HG02759 (cell line): ENCODE results near the gene BCL2L12.

ENCODE experiments used
- ATAC-seq: cut with Tn5 transposase; IDR thresholded peaks from one replicate; pipeline ENCODE4 v1.9.1; 2021; ENCODE audit warnings: mild to moderate bottlenecking, moderate library complexity; ENCODE audit not compliant: unreplicated experiment

Gene BCL2L12

DNA sequence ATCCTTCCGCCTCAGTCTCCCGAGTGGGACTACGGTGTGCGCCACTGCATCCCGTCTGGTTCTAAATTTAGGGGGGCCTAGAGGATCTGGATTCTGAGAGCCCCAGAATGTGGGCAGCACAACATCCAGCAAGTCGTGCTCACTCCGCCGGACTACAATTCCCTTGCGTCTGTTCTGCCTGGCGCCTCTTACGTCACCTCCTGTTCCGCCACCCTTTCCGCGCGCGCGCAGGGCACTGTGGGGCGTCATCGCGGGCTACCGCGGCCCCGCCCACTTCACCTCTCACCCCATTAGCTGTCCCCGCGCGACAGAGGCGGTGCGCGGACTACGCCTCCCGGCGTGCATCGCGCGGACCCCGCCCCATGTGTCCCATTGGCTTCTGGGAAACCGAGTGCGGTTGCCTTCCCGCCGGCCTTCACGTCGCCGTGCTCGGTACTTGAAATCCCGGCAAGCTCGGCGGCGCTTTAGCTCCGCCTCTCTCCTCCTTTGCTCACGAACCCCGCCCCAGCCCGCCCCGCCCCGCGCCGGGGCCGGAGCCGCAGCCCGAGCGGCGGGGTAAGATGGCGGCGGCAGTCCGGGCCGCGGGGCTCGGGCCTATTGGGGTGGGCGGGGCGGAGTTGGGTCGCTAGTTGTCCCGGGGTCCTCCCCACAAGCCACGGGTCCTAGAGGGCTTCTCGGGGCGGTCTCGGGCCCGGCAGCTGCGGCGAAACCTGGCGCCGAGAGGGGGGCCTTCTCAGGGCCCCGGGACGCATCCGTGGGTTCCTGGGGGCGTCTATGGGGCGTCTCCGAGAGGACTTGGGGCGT is 23.8 kb upstream of the BCL2L12 start, which contains the start of gene SCAF1:
Gene SCAF1 (plus strand): TSS at position 522 of the 804 bp plus-strand sequence. CDS start 2,818 bp downstream, outside the sequence.
- peak; percentile 67 for ATAC-seq

DNA sequence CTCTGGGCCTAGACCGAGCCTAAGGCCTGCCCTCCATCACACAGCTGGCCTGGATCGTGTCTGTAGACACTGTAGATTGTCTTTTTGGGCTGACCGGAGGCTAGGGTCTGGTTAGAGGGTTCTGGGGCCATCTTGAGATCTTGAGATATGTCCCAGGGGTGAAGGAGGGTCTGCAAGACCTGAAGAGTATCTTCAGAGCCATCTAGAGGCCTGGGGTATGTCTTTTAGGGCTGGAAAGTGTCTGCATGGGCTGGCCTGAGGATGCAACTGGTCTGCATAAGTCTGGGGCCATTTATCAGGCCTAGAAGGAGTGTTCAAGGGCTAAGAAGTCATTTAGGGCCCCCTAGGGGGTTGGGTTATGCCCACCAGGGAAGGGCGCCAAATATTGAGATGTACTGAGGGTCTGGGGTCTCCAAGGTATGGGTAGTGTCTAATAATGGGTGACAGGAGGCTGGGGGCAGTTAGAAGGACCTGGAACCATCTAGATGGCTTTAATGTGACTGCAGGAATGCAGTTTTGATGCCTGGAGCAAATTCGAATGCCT is 23.2 kb upstream of the BCL2L12 start:
- ATAC-seq, result no peak

DNA sequence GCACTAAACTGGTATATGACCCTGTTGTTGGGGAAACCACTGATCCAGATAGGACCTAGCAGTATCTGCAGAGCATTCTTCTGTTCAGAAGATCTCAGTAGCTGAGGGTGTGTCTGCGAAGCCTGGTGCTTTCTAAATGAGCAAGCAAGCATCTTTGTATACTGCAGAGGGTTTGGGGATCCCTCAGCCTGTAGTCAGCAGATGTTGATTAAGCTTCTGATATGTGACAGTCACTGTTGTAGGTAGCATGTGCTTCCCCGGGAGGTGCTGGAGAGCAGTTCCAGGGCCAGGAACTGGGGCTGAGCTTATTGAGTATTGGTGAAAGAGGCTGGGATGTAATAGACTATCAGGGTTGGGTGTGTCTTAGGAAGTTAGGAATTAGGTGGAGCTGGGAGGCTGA is 22.3 kb upstream of the BCL2L12 start:
- ATAC-seq, result no peak

DNA sequence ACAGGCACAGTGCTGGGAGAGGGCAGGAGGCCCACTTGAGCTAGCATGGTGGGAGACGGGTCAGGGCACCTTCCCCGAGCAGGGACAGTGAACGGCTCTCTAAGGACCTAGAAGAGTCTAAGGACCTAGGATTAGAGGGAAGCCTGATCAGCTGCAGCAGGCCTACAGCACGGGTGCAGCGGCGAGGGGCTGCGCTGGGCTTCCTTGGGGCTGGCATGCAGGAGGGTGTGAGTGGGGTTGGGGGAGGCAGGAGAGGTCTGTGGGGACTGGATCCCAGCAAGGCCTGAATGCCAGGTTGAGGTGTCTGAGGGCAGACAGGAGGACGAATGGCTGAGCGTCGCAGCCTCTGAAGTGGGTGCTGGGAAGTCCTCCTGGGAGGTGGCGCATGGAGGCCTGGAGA is 20.1 kb upstream of the BCL2L12 start:
- no peak for ATAC-seq

DNA sequence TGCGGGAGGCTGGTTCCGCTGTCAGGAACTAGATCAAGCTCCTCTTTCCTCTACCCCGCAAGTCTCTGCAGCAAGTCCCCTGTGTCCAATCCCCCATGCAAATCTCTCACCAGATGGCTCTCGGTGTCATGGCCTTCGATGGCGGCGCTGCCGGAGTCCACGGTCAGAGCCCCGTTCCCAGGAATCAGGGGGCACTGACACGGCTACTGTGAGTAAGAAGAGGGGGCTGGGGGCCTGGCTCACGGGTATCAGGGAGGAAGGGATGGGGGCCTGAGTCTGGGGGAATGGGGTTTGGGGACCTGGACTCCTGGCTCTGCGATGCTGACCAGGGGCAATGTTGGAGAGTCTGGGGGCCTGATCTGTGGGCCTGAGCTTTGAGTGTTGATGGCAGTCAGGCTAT is 19.7 kb upstream of the BCL2L12 start:
- no peak for ATAC-seq

DNA sequence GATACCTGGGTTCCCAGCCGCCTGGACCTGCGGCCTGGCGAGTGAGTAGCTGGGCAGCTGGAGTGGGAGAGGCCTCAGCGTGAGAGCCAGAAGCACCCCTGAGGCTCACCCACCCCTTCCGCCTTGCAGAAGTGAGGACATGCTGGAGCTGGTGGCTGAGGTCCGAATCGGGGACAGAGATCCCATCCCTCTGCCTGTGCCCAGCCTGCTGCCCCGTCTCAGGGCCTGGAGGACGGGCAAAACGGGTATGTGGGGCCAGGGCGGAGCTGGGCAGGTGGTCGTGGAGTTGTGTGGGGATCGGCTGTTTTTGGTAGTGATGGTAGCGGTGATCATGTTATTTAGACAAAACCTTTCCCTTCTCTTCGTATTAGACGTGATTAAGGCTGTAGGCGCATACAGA is 19.1 kb upstream of the BCL2L12 start:
- no peak for ATAC-seq

DNA sequence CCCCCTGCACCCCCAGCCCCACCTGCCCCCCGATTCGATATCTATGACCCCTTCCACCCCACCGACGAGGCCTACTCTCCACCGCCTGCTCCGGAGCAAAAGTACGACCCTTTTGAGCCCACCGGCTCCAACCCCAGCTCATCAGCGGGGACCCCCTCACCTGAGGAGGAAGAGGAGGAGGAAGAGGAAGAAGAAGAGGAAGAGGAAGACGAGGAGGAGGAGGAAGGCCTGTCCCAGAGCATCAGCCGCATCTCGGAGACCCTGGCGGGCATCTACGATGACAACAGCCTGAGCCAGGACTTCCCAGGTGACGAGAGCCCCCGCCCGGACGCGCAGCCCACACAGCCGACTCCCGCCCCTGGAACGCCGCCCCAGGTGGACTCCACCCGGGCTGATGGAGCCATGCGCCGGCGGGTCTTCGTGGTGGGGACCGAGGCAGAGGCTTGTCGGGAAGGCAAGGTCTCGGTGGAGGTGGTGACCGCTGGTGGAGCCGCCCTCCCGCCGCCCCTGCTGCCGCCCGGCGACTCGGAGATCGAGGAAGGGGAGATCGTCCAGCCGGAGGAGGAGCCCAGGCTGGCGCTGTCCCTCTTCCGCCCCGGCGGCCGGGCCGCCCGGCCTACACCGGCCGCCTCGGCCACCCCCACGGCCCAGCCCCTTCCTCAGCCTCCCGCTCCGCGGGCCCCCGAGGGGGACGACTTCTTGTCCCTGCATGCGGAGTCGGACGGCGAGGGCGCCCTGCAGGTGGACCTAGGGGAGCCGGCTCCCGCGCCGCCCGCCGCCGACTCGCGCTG is 14.5 kb upstream of the BCL2L12 start:
- no peak for ATAC-seq

DNA sequence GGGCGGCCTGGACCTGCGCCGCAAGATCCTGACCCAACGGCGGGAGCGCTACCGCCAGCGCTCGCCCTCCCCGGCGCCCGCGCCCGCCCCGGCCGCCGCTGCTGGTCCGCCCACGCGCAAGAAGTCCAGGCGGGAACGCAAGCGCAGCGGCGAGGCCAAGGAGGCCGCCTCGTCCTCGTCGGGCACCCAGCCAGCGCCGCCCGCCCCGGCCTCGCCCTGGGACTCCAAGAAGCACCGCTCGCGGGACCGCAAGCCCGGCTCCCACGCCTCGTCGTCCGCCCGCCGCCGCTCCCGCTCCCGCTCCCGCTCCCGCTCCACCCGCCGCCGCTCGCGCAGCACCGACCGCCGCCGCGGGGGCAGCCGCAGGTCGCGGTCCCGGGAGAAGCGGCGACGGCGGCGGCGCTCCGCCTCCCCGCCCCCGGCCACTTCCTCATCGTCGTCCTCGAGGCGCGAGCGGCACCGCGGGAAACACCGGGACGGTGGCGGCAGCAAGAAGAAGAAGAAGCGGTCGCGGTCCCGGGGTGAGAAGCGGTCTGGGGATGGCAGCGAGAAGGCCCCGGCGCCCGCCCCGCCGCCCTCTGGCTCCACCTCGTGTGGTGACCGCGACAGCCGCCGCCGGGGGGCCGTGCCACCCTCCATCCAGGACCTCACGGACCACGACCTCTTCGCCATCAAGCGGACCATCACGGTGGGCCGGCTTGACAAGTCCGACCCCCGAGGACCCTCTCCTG is 13.7 kb upstream of the BCL2L12 start:
- no peak for ATAC-seq

DNA sequence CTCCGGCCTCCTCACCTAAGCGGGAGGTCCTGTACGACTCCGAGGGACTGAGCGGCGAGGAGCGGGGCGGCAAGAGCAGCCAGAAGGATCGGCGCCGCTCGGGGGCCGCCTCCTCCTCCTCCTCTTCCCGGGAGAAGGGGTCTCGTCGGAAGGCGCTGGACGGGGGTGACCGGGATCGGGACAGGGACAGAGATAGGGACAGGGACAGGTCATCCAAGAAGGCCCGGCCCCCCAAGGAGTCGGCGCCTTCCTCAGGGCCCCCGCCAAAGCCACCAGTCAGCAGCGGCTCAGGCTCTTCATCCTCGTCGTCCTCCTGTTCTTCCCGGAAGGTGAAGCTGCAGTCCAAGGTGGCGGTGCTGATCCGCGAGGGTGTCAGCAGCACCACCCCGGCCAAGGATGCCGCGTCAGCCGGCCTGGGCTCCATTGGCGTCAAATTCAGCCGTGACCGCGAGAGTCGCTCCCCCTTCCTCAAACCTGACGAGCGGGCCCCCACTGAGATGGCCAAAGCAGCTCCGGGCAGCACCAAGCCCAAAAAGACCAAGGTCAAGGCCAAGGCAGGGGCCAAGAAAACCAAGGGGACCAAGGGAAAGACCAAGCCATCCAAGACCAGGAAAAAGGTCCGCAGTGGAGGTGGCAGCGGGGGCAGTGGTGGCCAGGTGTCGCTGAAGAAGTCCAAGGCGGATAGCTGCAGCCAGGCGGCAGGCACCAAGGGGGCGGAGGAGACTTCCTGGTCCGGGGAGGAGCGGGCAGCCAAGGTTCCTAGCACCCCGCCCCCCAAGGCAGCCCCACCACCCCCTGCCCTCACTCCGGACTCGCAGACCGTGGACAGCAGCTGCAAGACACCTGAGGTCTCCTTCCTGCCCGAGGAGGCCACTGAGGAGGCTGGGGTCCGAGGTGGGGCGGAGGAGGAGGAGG is 12.9 kb upstream of the BCL2L12 start:
- ATAC-seq, result no peak

DNA sequence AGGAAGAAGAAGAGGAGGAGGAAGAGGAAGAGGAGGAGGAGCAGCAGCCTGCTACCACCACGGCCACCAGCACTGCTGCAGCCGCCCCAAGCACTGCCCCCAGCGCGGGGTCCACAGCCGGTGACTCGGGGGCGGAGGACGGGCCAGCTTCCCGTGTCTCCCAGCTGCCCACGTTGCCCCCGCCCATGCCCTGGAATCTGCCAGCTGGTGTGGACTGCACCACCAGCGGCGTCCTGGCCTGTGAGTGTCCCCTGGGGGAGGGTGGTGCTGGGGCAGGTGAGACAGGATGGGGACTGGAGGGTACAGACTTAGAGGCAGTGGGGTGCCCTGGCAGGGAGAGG is 12.3 kb upstream of the BCL2L12 start:
- ATAC-seq, result no peak

DNA sequence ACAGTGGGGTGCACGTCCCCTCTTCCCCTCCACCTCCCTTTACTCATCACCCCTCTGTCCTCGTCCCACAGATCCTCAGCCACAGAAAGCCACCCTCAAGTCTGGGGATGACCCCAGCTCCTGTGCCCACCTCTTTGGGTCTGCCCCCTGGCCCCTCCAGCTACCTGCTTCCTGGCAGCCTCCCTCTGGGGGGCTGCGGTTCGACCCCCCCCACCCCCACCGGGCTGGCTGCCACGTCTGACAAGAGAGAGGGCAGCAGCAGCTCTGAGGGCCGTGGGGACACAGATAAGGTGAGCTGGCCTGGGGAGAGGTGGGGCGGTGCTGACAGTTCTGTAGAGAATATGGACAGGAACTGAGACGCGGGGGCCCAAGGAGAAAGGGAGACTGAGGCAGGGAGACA is 11.2 kb upstream of the BCL2L12 start:
- ATAC-seq, result no peak

DNA sequence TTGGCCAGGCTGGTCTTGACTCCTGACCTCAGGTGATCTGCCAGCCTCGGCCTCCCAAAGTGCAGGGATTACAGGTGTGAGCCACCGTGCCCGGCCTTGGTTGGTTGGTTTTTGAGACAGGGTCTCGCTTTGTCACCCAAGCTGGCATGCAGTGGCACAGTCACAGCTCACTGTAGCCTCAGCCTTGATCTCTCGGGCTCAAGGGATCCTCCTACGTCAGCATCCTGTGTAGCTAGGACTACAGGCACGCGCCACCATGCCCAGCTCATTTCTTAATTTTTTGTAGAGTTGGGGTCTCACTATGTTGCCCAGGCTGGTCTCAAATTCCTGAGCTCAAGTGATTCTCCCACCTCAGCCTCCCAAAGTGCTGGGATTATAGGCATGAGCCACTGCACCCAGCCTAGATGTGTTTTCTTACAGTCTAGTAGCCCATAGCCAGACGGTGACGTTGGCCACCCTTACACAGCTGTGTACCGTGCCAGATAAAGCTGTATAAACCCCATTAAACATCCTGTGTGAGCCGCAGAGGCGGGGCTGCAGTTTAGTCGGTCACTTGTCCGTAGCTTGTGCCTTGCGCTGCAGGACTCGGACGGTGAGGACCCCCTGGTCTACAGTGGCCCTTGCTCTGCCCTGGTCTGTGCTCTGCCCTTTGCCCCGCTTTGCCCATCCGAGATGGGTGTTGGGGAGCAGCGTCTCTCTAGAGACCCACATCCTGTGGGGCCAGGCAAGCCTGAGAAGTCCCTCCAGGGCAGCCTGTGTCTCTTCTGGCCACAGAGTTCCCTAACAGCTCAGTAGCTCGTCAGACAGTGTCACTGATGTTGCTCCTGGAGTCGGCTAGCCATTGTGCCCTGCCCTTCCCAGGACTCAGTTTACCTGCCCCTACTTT is 9.9 kb upstream of the BCL2L12 start:
- ATAC-seq, result no peak

DNA sequence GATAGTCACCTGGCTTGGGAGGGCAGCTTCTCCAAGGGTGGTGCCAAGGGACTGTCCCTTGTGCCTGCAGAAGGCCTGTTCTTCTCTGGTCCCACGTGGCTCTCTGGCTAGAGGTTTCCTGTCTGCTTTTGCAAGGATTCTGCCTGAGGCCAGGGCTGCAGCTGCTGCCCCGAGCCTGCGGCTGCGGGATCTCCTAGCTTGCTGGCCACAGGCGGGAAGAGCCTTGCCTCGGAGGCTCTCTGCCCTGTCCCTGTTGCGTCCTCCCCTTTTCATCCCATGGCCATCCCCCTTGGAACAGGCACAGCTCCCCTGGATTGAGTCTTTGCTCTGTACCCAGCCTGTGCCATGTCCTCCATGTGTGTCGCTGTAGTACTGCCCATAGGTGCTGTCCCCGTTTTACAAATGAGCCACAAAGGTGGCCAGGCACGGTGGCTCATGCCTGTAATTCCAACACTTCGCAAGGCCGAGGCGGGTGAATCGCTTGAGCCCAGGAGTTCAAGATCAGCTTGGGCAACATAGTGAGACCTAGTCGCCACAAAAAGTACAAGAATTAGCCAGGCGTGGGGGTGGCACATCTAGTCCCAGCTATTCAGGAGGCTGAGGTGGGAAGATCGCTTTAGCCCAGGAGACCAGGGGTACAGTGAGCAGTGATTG is 9.2 kb upstream of the BCL2L12 start:
- no peak for ATAC-seq

DNA sequence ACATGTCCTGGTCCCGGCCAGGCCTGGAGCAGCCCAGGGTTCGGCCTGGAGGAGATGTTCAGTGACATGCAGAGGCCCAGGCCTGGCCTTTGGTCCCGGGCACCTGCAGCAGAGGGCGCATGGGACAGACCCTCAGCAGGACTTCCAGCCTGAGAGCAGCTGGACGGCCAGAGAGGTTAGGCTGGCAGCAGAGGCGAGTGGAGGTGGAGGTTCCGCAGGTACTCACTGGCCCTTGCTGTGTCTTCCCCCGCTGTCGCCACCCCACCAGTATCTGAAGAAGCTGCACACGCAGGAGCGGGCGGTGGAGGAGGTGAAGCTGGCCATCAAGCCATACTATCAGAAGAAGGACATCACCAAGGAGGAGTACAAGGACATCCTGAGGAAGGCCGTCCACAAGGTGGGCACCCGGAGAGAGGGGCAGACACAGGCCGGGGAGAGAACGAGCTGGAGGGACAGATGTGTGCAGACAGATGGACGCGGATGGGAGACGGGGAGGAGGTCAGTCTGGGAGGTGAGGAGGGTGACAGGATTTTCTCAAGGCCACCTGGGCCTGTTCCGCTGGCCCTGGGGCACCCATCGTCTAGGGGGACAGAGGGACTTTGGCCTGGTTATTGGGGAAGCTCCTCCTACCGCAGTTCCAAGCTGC is 8.1 kb upstream of the BCL2L12 start:
- no peak for ATAC-seq

DNA sequence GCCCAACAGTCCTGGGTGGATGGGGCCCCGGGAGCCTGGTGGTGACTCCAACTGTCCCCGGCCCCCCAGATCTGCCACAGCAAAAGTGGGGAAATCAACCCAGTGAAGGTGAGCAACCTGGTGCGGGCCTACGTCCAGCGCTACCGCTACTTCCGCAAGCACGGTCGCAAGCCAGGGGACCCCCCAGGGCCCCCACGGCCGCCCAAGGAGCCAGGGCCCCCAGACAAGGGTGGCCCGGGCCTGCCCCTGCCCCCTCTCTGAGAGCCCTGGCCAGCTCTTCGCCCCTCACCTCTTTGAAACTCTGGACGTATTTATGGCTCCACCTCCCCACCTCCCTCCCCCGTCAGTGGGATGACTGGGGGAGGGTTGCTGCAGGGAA is 7.6 kb upstream of the BCL2L12 start:
- no peak for ATAC-seq

DNA sequence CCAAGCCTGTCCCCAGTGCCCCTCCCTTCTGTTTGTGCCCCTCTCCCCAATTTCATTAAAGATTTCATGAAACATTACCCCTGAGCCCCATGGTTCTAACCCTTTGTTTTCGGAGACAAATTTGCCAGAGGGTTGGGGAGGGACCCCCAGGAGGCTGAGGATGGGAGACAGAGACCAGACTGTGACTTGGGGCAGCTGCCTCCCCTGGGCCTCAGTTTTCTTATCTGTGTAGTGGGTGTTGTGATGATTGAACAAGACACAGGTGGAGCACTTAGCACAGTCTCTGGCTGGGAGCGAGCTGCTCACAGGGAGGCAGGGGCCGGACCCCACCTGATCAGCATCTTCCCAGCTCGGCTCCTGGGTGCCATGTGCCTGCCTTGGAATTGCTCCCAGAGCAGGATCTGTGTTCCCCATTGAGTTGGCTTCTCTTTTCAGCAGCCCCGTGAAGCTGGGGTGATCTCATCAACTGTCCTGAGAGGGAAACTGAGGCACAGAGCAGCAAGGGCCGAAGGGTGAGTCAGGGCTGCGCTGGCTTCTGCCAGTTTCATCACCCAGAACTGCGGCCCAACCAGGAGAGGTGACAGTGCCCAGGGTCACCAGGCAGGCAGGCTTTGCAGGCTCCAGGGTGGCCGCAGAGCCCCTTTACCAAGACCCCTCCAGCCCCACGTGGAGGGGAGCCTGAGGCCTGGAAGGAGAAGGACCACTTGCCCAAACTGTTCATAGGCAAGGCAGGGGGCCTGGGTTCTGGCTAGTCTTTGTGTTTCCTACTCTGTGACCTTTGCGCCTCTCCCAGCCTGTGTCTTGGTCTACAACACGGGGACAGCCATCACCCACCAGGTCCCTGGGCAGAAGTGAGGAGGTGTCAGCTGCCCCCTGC is 6.9 kb upstream of the BCL2L12 start:
- ATAC-seq, result no peak

DNA sequence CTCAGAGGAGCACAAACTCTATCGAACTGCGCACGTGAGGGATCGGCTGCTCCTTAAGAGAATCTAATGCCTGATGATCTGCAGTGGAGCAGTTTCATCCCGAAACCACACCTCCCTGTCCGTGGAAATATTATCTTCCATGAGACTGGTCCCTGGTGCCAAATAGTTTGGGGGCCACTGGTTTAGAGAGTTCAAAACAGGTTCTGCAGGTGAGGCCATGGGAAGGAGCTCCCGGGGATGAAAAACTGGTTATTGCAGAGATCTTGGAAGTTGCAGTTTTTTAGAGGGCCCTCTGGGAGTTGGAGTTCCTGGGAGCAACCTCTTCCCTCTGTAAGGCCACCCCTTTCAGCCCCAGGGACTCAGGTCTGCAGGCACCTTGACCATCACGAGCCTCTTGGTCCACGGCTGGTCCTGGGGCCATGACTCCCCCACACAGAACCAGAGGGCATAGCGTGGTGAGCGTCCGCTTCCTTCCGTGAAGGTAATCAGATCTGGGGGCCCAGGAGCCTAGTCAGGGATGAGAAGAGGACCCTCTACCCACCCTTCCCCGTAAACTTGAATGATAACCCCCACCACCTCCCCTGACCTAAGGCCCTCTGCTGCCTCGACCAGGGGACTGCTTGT is 5.3 kb upstream of the BCL2L12 start:
- ATAC-seq, result no peak
